HepG2 (cell line): ENCODE measurements around the gene HRG. TPM values are rescaled to one million over a fixed set of nuclear protein-coding genes. Genes with fewer than 3 reads are reported as not detected.

ENCODE experiments used
- ATF1 ChIP-seq: IDR thresholded peaks from 2 replicates; pipeline ENCODE4 v1.6.1; 2016; ENCODE audit warnings: mild to moderate bottlenecking, control low read depth
- ATF7-NPFF ChIP-seq: sonication (generic); formaldehyde crosslinking; IDR thresholded peaks from 2 replicates; pipeline ENCODE4 v1.8.1; 2023; ENCODE audit warnings: mild to moderate bottlenecking, low read depth, missing genetic modification reagents, moderate library complexity
- DNMT1 ChIP-seq: sonication (generic); formaldehyde crosslinking; IDR thresholded peaks from 2 replicates; pipeline ENCODE4 v1.5.1; 2020; ENCODE audit warnings: mild to moderate bottlenecking, missing genetic modification reagents
- GPN1 ChIP-seq: sonication (generic); formaldehyde crosslinking; IDR thresholded peaks from 2 replicates; pipeline ENCODE4 v1.5.1; 2020; ENCODE audit warnings: missing genetic modification reagents, borderline replicate concordance
- MTF2 ChIP-seq: sonication (generic); formaldehyde crosslinking; IDR thresholded peaks from 2 replicates; pipeline ENCODE4 v1.5.0; 2020; ENCODE audit warnings: missing genetic modification reagents, borderline replicate concordance
- NPAS2 ChIP-seq: sonication (generic); formaldehyde crosslinking; IDR thresholded peaks from 2 replicates; pipeline ENCODE4 v1.8.0; 2022; ENCODE audit warnings: mild to moderate bottlenecking, missing genetic modification reagents, borderline replicate concordance
- NRL ChIP-seq: sonication (generic); formaldehyde crosslinking; IDR thresholded peaks from 2 replicates; pipeline ENCODE4 v1.5.0; 2020; ENCODE audit warnings: missing genetic modification reagents, mild to moderate bottlenecking, moderate library complexity, borderline replicate concordance
- RARG ChIP-seq: sonication (generic); formaldehyde crosslinking; IDR thresholded peaks from 2 replicates; pipeline ENCODE4 v1.4.0; 2020; ENCODE audit warnings: low read depth, mild to moderate bottlenecking, missing genetic modification reagents
- RBAK ChIP-seq: sonication (generic); formaldehyde crosslinking; IDR thresholded peaks from 2 replicates; pipeline ENCODE4 v1.5.1; 2020; ENCODE audit warnings: mild to moderate bottlenecking, missing genetic modification reagents
- RFX1 ChIP-seq: fragments of 450-650 bp; IDR thresholded peaks from 2 replicates; pipeline ENCODE4 v1.6.1; 2017
- SMC3 ChIP-seq: IDR thresholded peaks from 2 replicates; pipeline ENCODE4 v1.6.1; 2011; ENCODE audit warnings: low read length, improper control_type of control experiment
- ZC3H13 ChIP-seq: sonication (generic); formaldehyde crosslinking; IDR thresholded peaks from 2 replicates; pipeline ENCODE4 v1.8.1; 2023; ENCODE audit warnings: mild to moderate bottlenecking, missing genetic modification reagents, moderate library complexity
- ZNF382 ChIP-seq: sonication (generic); formaldehyde crosslinking; IDR thresholded peaks from 2 replicates; pipeline ENCODE4 v1.5.0; 2020; ENCODE audit warnings: missing genetic modification reagents, mild to moderate bottlenecking, borderline replicate concordance
- ZNF546 ChIP-seq: sonication (generic); formaldehyde crosslinking; conservative IDR thresholded peaks from 2 replicates; pipeline ENCODE4 v1.8.1; 2023; ENCODE audit warnings: mild to moderate bottlenecking, missing genetic modification reagents
- ZNF552 ChIP-seq: sonication (generic); formaldehyde crosslinking; IDR thresholded peaks from 2 replicates; pipeline ENCODE4 v1.9.0; 2022; ENCODE audit warnings: missing genetic modification reagents, mild to moderate bottlenecking, borderline replicate concordance
- ZNF670 ChIP-seq: sonication (generic); formaldehyde crosslinking; IDR thresholded peaks from 2 replicates; pipeline ENCODE4 v1.8.0; 2022; ENCODE audit warnings: mild to moderate bottlenecking, missing genetic modification reagents, borderline replicate concordance
- ZNF703 ChIP-seq: sonication (generic); formaldehyde crosslinking; IDR thresholded peaks from 2 replicates; pipeline ENCODE4 v1.5.1; 2020; ENCODE audit warnings: missing genetic modification reagents, mild to moderate bottlenecking, moderate library complexity, borderline replicate concordance
- ZNF782 ChIP-seq: sonication (generic); formaldehyde crosslinking; IDR thresholded peaks from 2 replicates; pipeline ENCODE4 v1.4.0; 2020; ENCODE audit warnings: missing genetic modification reagents, mild to moderate bottlenecking, borderline replicate concordance
- polyA plus RNA-seq, 8 experiments: library from polyadenylated mRNA; depleted of rRNA in 3 of 8; stranded (reverse) in 7 of 8; unstranded in 1 of 8; fragments of >200 nt; fragmentation: Illumina TruSeq in 4 of 8; extraction: Trizol in 4 of 8; gene quantifications; 2 replicates each; pipeline versions ENCODE4 v1.2.1 to v1.2.3, GENCODE V29; 2011 to 2016; ENCODE audit warnings: low read depth in 4 of 8, missing spikeins in 1 of 8, mixed read lengths in 1 of 8; ENCODE audit not compliant: insufficient read depth in 1 of 8
- total RNA-seq, 5 experiments: library from RNA; depleted of rRNA; stranded (reverse); fragments of >200 nt; fragmentation: Illumina TruSeq; extraction: Trizol; gene quantifications; 2 replicates each; pipeline ENCODE4 v1.2.3, GENCODE V29; 2016; ENCODE audit warnings: low read depth in 1 of 5
- TF ChIP-seq, protein P1 (sequence below), 2 experiments: sonication (generic) in 1 of 2; formaldehyde crosslinking in 1 of 2; IDR thresholded peaks; 2 replicates each; pipeline versions ENCODE4 v1.5.1 to v1.6.1; 2011 to 2020; ENCODE audit warnings: borderline replicate concordance in 1 of 2, low read depth in 1 of 2, low read length in 1 of 2, mild to moderate bottlenecking in 1 of 2, missing genetic modification reagents in 1 of 2, moderate library complexity in 1 of 2
- TF ChIP-seq, protein P2 (sequence below): sonication (generic); formaldehyde crosslinking; IDR thresholded peaks from 2 replicates; pipeline ENCODE4 v1.4.0; 2020; ENCODE audit warnings: missing genetic modification reagents, borderline replicate concordance
- TF ChIP-seq, protein P3 (sequence below): sonication (generic); formaldehyde crosslinking; IDR thresholded peaks from 2 replicates; pipeline ENCODE4 v1.4.0; 2020; ENCODE audit warnings: missing genetic modification reagents
- TF ChIP-seq, protein P4 (sequence below): sonication (generic); formaldehyde crosslinking; IDR thresholded peaks from 2 replicates; pipeline ENCODE4 v1.5.0; 2020; ENCODE audit warnings: mild to moderate bottlenecking, low read depth, missing genetic modification reagents, borderline replicate concordance

HRG gene
- total and polyA plus RNA-seq, 2 of the 13 experiments (the other 11 are each of a cell fraction or from before 2014, with no cell fraction given) = 0.09 to 0.11 TPM

DNA sequence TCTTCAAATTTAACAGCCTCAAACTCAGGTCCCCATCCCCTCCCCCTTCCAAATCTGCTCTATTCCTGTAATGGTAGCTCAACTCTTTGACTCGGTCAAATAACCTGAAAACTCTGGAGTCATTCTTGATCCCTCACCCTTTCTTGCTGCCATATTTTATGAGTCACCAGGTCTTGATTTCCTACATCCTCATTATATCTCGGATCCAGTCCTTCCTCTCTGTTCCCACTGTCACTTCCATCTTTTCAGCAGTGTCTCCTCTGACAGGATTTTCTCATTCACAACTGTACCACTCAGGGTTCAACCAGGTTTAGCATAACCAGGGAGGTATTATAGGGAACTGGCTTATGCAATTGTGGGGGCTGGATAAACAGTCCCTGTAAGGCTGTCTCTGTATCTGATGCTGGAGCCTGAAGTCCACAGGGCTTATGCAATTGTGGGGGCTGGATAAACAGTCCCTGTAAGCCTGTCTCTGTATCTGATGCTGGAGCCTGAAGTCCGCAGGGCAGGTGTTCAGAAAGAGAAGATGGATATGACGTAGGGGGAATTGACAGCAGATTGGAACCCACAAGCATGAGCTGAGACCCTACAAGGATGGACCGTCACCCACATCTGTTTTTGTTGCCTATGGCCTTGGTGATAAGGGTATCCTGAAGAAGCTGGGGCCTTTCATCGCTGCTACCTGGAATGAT is 34.7 kb upstream of the HRG start (continued):
- TF ChIP-seq, protein P1, sequence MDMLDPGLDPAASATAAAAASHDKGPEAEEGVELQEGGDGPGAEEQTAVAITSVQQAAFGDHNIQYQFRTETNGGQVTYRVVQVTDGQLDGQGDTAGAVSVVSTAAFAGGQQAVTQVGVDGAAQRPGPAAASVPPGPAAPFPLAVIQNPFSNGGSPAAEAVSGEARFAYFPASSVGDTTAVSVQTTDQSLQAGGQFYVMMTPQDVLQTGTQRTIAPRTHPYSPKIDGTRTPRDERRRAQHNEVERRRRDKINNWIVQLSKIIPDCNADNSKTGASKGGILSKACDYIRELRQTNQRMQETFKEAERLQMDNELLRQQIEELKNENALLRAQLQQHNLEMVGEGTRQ (IDR thresholded peaks at IDR 0.05; ENCODE audit: low read depth, low read length) = no peak
- TF ChIP-seq, protein P1 (CRISPR knock-in tag; IDR thresholded peaks at IDR 0.05; ENCODE audit: borderline replicate concordance) = peak; percentile 36; the same call in 1 of the 2 replicates
- TF ChIP-seq RFX1 = no peak
- TF ChIP-seq ZNF546 (CRISPR knock-in tag) = no peak
- TF ChIP-seq GPN1 (CRISPR knock-in tag) = no peak
- no peak for TF ChIP-seq RARG
- TF ChIP-seq, protein P2, sequence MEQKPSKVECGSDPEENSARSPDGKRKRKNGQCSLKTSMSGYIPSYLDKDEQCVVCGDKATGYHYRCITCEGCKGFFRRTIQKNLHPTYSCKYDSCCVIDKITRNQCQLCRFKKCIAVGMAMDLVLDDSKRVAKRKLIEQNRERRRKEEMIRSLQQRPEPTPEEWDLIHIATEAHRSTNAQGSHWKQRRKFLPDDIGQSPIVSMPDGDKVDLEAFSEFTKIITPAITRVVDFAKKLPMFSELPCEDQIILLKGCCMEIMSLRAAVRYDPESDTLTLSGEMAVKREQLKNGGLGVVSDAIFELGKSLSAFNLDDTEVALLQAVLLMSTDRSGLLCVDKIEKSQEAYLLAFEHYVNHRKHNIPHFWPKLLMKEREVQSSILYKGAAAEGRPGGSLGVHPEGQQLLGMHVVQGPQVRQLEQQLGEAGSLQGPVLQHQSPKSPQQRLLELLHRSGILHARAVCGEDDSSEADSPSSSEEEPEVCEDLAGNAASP = peak; percentile 79; the same call in 1 of the 2 replicates
- no peak for TF ChIP-seq NRL
- TF ChIP-seq, protein P3, sequence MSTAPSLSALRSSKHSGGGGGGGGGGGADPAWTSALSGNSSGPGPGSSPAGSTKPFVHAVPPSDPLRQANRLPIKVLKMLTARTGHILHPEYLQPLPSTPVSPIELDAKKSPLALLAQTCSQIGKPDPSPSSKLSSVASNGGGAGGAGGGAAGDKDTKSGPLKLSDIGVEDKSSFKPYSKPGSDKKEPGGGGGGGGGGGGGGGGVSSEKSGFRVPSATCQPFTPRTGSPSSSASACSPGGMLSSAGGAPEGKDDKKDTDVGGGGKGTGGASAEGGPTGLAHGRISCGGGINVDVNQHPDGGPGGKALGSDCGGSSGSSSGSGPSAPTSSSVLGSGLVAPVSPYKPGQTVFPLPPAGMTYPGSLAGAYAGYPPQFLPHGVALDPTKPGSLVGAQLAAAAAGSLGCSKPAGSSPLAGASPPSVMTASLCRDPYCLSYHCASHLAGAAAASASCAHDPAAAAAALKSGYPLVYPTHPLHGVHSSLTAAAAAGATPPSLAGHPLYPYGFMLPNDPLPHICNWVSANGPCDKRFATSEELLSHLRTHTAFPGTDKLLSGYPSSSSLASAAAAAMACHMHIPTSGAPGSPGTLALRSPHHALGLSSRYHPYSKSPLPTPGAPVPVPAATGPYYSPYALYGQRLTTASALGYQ (CRISPR knock-in tag) = peak; percentile 71; the same call in 1 of the 2 replicates
- TF ChIP-seq ZNF552 (CRISPR knock-in tag) = no peak; the same call in 1 of the 2 replicates
- TF ChIP-seq, protein P4, sequence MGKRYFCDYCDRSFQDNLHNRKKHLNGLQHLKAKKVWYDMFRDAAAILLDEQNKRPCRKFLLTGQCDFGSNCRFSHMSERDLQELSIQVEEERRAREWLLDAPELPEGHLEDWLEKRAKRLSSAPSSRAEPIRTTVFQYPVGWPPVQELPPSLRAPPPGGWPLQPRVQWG (CRISPR knock-in tag) = no peak
- no peak for TF ChIP-seq MTF2
- TF ChIP-seq ZC3H13 = no peak
- TF ChIP-seq SMC3 = peak; percentile 17; the same call in 1 of the 2 replicates
- TF ChIP-seq ATF1 = no peak
- no peak for TF ChIP-seq NPAS2 (CRISPR knock-in tag)
- no peak for TF ChIP-seq ATF7-NPFF
- TF ChIP-seq ZNF703 = 0 out of 2 replicates have a peak, but pooled peaks have one; percentile 58
- 0 out of 2 replicates have a peak, but pooled peaks have one; percentile 69 for TF ChIP-seq RBAK (CRISPR knock-in tag)
- TF ChIP-seq ZNF670 (CRISPR knock-in tag) = no peak
- no peak for TF ChIP-seq ZNF382 (CRISPR knock-in tag)
- TF ChIP-seq ZNF782 (CRISPR knock-in tag) = peak; percentile 59; the same call in 1 of the 2 replicates
- TF ChIP-seq DNMT1 (CRISPR knock-in tag) = no peak
